Spleen (tissue), 11 donors: Measurements from ENCODE around the gene PSMD2. TPM values are rescaled to one million over a fixed set of nuclear protein-coding genes. Genes with fewer than 3 reads are reported as not detected.

Experiments used
- DNase-seq: peaks from one replicate; pipeline ENCODE4 v3.0.0-alpha.2; 2020
- H3K27ac ChIP-seq, 8 donors: fragments of 200-600 bp; sonication (generic) in 7 of 8; 1 replicate in 4 of 8; 2 replicates in 4 of 8; pipeline versions ENCODE4 v1.5.0 to v1.8.0; 2016 to 2021; ENCODE audit warnings: inconsistent platforms in 4 of 8, mild to moderate bottlenecking in 4 of 8, moderate library complexity in 1 of 8
- H3K27me3 ChIP-seq, 7 donors: fragments of 200-600 bp; sonication (generic) in 6 of 7; replicated peaks in 1 of 7; 1 replicate in 4 of 7; 2 replicates in 3 of 7; pipeline versions ENCODE4 v1.5.0 to v1.8.0; 2016 to 2021; ENCODE audit warnings: inconsistent platforms in 3 of 7, mild to moderate bottlenecking in 1 of 7
- H3K36me3 ChIP-seq, 6 donors: fragments of 200-600 bp; sonication (generic) in 5 of 6; 1 replicate in 4 of 6; 2 replicates in 2 of 6; pipeline versions ENCODE4 v1.5.0 to v1.8.0; 2016 to 2021; ENCODE audit warnings: inconsistent platforms in 2 of 6
- H3K4me1 ChIP-seq, 6 donors: fragments of 200-600 bp; sonication (generic) in 5 of 6; 1 replicate in 3 of 6; 2 replicates in 3 of 6; pipeline versions ENCODE4 v1.5.0 to v1.8.0; 2016 to 2021; ENCODE audit warnings: inconsistent platforms in 3 of 6
- H3K4me3 ChIP-seq, 8 donors: fragments of 200-600 bp; sonication (generic) in 7 of 8; 1 replicate in 4 of 8; 2 replicates in 4 of 8; pipeline versions ENCODE4 v1.5.0 to v1.8.0; 2016 to 2021; ENCODE audit warnings: inconsistent platforms in 4 of 8, mild to moderate bottlenecking in 4 of 8, moderate library complexity in 2 of 8
- H3K9me3 ChIP-seq, 8 donors: fragments of 200-600 bp; sonication (generic) in 7 of 8; 1 replicate in 4 of 8; 2 replicates in 4 of 8; pipeline versions ENCODE4 v1.5.0 to v1.8.0; 2016 to 2021; ENCODE audit warnings: inconsistent platforms in 4 of 8
- POLR2A ChIP-seq, 3 donors: fragments of 450-650 bp; IDR thresholded peaks; one replicate each; pipeline ENCODE4 v1.5.1; 2017; ENCODE audit warnings: antibody characterized with exemption in 3 of 3, mild to moderate bottlenecking in 1 of 3
- POLR2AphosphoS5 ChIP-seq, 3 donors: sonication (generic); formaldehyde crosslinking; IDR thresholded peaks; one replicate each; pipeline ENCODE4 v1.5.1; 2017; ENCODE audit warnings: antibody characterized with exemption in 3 of 3
- whole genome bisulfite sequencing, 5 donors: extraction: QIAGEN DNeasy Blood & Tissue Kit in 3 of 5; methylation state at CpG; one replicate each; pipeline versions ENCODE4 v1.1.5 to v1.1.7; 2013 to 2018; 5-methylcytosine and 5-hydroxymethylcytosine counted together
- intact Hi-C: fragments of 100-400 bp; cut with DNase I; formaldehyde crosslinking; loops from one replicate; pipeline ENCODE4 v1.15.0; 2023; ENCODE audit warnings: low total_unique reads
- polyA plus RNA-seq, 3 donors: library from polyadenylated mRNA; stranded (reverse); fragments of 200-250 nt; gene quantifications; one replicate each; pipeline ENCODE4 v1.2.1, GENCODE V29; 2013
- total RNA-seq, 7 donors: library from RNA; depleted of rRNA in 3 of 7; stranded (reverse); fragments of >200 nt in 3 of 7; fragmentation: NEBNext Ultra II Directional in 4 of 7; extraction: Animal tissue kit (Norgen Biotek cat#: 25700) in 4 of 7; gene quantifications; one replicate each; pipeline versions ENCODE4 v1.1.0 to v1.2.1, GENCODE V29; 2016 to 2021
- TF ChIP-seq, protein P1 (sequence below), 11 experiments: fragments of 200-600 bp in 7 of 11; fragments of 450-650 bp in 4 of 11; sonication (generic) in 4 of 11; IDR thresholded peaks in 8 of 11; conservative IDR thresholded peaks in 3 of 11; 1 replicate in 7 of 11; 2 replicates in 4 of 11; pipeline versions ENCODE4 v1.4.0 to v1.8.0; 2016 to 2021; ENCODE audit warnings: antibody characterized with exemption in 11 of 11, inconsistent platforms in 4 of 11, mild to moderate bottlenecking in 1 of 11
- donor health status: healthy with polysubstance abuse.
- donor health status: DM: no; HTN: no; CAD: no; lungs with moderate emphysema.
- donor health status: DM: no; HTN: no; CAD: no.
- donor health status: Bipolar disorder and iron deficiency.
- donor health status: healthy.
- donor health status: DM: no; HTN: no; CAD: no.
- donor health status: DM: yes; HTN: yes; CAD: no.

The PSMD2 gene
- total and polyA plus RNA-seq, 10 donors: 53.8 to 191 (median 135) TPM

DNA sequence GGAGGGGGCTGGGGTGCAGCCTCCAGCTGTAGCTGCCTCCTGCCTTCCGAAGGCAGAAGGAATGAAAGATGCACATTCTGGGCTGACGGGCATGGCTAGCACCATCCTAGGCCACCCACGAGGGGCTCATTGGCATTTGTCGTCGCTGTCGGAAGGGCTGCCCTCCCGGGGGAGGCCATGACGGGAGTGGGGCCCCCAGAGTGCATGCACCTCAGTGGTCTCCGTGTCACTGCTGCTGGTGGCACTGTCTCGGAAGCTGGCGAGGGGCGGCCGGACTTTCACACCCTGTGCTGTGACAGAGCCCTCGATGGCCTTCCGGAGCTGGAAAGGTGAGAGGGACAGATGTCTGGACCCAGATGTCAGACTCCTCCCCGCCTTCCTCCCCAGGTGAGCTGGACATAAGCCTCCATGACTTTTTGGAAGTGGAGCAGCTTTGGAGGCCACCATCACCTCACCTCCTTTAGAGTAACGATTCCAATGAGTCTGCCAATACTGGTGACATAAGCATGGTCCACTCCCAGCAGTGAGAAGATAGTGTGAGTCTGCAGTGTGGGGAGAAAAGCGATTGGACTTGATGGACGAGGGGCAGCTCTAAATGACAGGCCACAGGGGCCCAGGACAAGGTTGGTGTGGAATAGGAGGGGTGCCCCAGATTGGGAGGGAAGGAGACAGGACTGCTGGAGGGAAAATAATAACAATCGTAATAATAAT lies 47.6 kb downstream of the PSMD2 start:
- no peak for TF ChIP-seq POLR2A (IDR thresholded peaks at IDR 0.05)
- peak in 1 of 3 donors; percentile 43 for TF ChIP-seq POLR2AphosphoS5 (IDR thresholded peaks at IDR 0.05)
- TF ChIP-seq, protein P1, sequence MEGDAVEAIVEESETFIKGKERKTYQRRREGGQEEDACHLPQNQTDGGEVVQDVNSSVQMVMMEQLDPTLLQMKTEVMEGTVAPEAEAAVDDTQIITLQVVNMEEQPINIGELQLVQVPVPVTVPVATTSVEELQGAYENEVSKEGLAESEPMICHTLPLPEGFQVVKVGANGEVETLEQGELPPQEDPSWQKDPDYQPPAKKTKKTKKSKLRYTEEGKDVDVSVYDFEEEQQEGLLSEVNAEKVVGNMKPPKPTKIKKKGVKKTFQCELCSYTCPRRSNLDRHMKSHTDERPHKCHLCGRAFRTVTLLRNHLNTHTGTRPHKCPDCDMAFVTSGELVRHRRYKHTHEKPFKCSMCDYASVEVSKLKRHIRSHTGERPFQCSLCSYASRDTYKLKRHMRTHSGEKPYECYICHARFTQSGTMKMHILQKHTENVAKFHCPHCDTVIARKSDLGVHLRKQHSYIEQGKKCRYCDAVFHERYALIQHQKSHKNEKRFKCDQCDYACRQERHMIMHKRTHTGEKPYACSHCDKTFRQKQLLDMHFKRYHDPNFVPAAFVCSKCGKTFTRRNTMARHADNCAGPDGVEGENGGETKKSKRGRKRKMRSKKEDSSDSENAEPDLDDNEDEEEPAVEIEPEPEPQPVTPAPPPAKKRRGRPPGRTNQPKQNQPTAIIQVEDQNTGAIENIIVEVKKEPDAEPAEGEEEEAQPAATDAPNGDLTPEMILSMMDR (IDR thresholded peaks at IDR 0.05 in 8 of 11, conservative IDR thresholded peaks at IDR 0.05 in 3 of 11): no peak
- no peak for DNase-seq
- WGBS, 5 donors: 92 to 95% (median 94%) methylated on average over 12 to 20 of the region's 20 CpGs
- H3K9me3 ChIP-seq: no peaks in the 10 kb centered on the region
- no peak overlapping the region for H3K4me3 ChIP-seq
- H3K27me3 ChIP-seq: no peaks in the 10 kb centered on the region
- peaks cover 0 to 23% (median 10%) of the 10 kb centered on the region in 6 donors for H3K4me1 ChIP-seq
- intact Hi-C loops: no loop called here
- peaks cover 0 to 37% (median 23%) of the 10 kb centered on the region in 6 donors for H3K36me3 ChIP-seq
- H3K27ac ChIP-seq: peak overlapping the region in 2 of 8 donors; percentile 28 to 54

DNA sequence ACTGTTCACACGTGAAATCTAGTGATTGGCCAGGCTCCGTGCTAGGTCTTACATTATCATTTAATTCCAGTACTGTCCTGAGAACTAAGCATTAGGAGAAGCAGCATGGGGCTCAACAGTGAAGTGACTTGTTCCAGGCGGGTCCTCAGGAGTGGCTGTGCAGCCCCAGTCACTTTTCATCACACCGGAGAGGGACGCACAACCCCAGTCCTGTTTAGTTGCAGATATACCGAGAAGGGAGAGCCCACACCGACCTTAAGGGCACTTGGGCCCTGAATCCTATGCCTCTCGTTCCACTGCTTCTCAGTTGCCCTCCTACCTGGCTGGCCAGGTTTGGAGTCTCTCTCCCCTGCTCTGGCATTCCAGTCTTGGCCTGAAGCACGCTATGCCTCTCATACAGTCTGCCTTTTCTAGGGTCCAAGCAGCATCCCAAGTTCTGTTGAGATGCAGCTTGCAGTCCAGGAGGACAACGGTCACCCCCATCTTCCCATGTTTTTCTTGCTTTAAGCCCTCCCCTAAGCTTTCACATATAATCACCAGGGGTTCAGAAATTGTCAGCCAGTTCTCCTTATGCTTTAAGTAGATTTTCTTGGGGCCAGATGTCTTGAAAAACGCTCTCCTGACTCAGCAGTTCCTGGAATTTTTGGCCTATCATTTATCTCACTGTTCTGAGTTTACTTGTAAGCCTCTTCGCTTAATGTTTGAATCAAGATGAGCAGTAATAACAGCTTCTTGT lies 48.4 kb downstream of the PSMD2 start:
- Histone ChIP-seq H3K27me3 (no peaks in the 10 kb centered on the region), H3K4me3 (no peak overlapping the region), H3K36me3 (peaks cover 0 to 29% (median 16%) of the 10 kb centered on the region in 6 donors), H3K9me3 (no peaks in the 10 kb centered on the region), H3K4me1 (peaks cover 0 to 26% (median 10%) of the 10 kb centered on the region in 6 donors), H3K27ac (peak overlapping the region in 1 of 8 donors; percentile 13)
- TF ChIP-seq, protein P1 (IDR thresholded peaks at IDR 0.05 in 8 of 11, conservative IDR thresholded peaks at IDR 0.05 in 3 of 11): no peak
- TF ChIP-seq POLR2AphosphoS5 (IDR thresholded peaks at IDR 0.05): no peak
- no peak for TF ChIP-seq POLR2A (IDR thresholded peaks at IDR 0.05)
- intact Hi-C loops: no loop called here
- no peak for DNase-seq
- WGBS, 5 donors: 65 to 76% (median 70%) methylated on average over 12 of the region's 12 CpGs

DNA sequence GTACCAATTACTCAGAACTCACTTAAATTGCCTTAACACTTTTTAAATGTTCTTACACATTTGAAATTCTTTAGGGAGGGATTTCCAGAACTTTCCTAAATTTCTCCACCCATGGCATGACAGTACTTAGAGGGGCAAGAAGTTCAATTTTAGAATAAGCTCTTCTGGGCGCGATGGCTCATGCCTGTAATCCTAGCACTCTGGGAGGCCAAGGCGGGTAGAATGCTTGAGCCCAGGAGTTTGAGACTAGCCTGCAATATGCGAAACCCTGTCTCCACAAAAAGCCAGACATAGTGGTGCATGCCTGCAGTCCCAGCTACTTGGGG lies 49.0 kb downstream of the PSMD2 start:
- no peak for TF ChIP-seq POLR2AphosphoS5 (IDR thresholded peaks at IDR 0.05)
- no peak for TF ChIP-seq POLR2A (IDR thresholded peaks at IDR 0.05)
- TF ChIP-seq, protein P1 (IDR thresholded peaks at IDR 0.05 in 8 of 11, conservative IDR thresholded peaks at IDR 0.05 in 3 of 11): no peak

More for the DNA sequence above, 49.0 kb downstream of the PSMD2 start:
- Histone ChIP-seq H3K36me3 (peaks cover 0 to 23% (median 11%) of the 10 kb centered on the region in 6 donors), H3K4me3 (no peak overlapping the region), H3K4me1 (peaks cover 0 to 26% (median 10%) of the 10 kb centered on the region in 6 donors), H3K27me3 (no peaks in the 10 kb centered on the region), H3K9me3 (no peaks in the 10 kb centered on the region), H3K27ac (peak overlapping the region in 1 of 8 donors; percentile 13)
- intact Hi-C loops: no loop called here
- DNase-seq: no peak
- 75 to 93% (median 83%) methylated on average over 4 of the region's 4 CpGs for WGBS, 5 donors
